Measurements from ENCODE around the gene NME7.

NME7 gene

GRCh38 chr1:169108223-169108622, 259.4 kb downstream of the NME7 start:
- no peaks in the 10 kb centered on the region for H3K9me3 ChIP-seq (ENCODE audit: low read depth, low read length)
- no peak for DNase-seq (ENCODE audit: low read depth, low spot score)
- TF ChIP-seq POLR2AphosphoS5 (IDR thresholded peaks at IDR 0.05; ENCODE audit: borderline replicate concordance, low read depth, low read length) (no peak), FOXP2 (optimal IDR thresholded peaks at IDR 0.05; ENCODE audit: control extremely low read depth, extremely low read length, insufficient read depth) (no peak), EZH2 (IDR thresholded peaks at IDR 0.05) (no peak)
- no peak overlapping the region for H3K4me3 ChIP-seq
- H3K9ac ChIP-seq (ENCODE audit: insufficient read length) = no peak overlapping the region
- no peak overlapping the region for H3K27ac ChIP-seq
- no peaks in the 10 kb centered on the region for H3K36me3 ChIP-seq (ENCODE audit: insufficient read depth, low read length)

- TF ChIP-seq EZH2 (IDR thresholded peaks at IDR 0.05) = no peak
- TF ChIP-seq FOXP2 (optimal IDR thresholded peaks at IDR 0.05; ENCODE audit: control extremely low read depth, extremely low read length, insufficient read depth) = no peak
- no peak for TF ChIP-seq POLR2AphosphoS5 (IDR thresholded peaks at IDR 0.05; ENCODE audit: borderline replicate concordance, low read depth, low read length)
- no peak for DNase-seq (ENCODE audit: low read depth, low spot score)
- Histone ChIP-seq H3K27ac (no peak overlapping the region), H3K4me3 (peak overlapping the region; percentile 88; the same call in 1 of the 2 replicates), H3K36me3 (ENCODE audit: insufficient read depth, low read length) (no peaks in the 10 kb centered on the region), H3K9me3 (ENCODE audit: low read depth, low read length) (no peaks in the 10 kb centered on the region), H3K9ac (ENCODE audit: insufficient read length) (no peak overlapping the region)
Measured at GRCh38 chr1:169107603-169108208, 259.9 kb downstream of the NME7 start.

- DNase-seq (ENCODE audit: low read depth, low spot score) = no peak
- H3K9ac ChIP-seq (ENCODE audit: insufficient read length) = no peak overlapping the region
- TF ChIP-seq EZH2 (IDR thresholded peaks at IDR 0.05) (no peak), FOXP2 (optimal IDR thresholded peaks at IDR 0.05; ENCODE audit: control extremely low read depth, extremely low read length, insufficient read depth) (no peak), POLR2AphosphoS5 (IDR thresholded peaks at IDR 0.05; ENCODE audit: borderline replicate concordance, low read depth, low read length) (no peak)
- H3K36me3 ChIP-seq (ENCODE audit: insufficient read depth, low read length) = no peaks in the 10 kb centered on the region
- H3K27ac ChIP-seq = no peak overlapping the region
- H3K9me3 ChIP-seq (ENCODE audit: low read depth, low read length) = no peaks in the 10 kb centered on the region
- H3K4me3 ChIP-seq = peak overlapping the region; percentile 88
Measured at GRCh38 chr1:169106921-169107602, 260.5 kb downstream of the NME7 start.

- TF ChIP-seq POLR2AphosphoS5 (IDR thresholded peaks at IDR 0.05; ENCODE audit: borderline replicate concordance, low read depth, low read length) = peak; percentile 70; the same call in 1 of the 2 replicates
- no peak for TF ChIP-seq EZH2 (IDR thresholded peaks at IDR 0.05)
- H3K4me3 ChIP-seq = peak within 1 kb of the TSS; percentile 88
- H3K27ac ChIP-seq = no peak within 1 kb of the TSS
- no peaks in the 10 kb centered on the region for H3K9me3 ChIP-seq (ENCODE audit: low read depth, low read length)
- no peak for DNase-seq (ENCODE audit: low read depth, low spot score)
- no peaks in the 10 kb centered on the region for H3K36me3 ChIP-seq (ENCODE audit: insufficient read depth, low read length)
- no peak within 1 kb of the TSS for H3K9ac ChIP-seq (ENCODE audit: insufficient read length)
Measured at GRCh38 chr1:169106095-169106920, 261.3 kb downstream of the NME7 start, which contains the start of gene ATP1B1. TSS of gene ATP1B1 (plus strand) at chr1:169106690. CDS start at chr1:169106830, 140 bp downstream.

GRCh38 chr1:169105434-169106094, 262.0 kb downstream of the NME7 start:
- no peaks in the 10 kb centered on the region for H3K9me3 ChIP-seq (ENCODE audit: low read depth, low read length)

GRCh38 chr1:169105087-169105433, 262.5 kb downstream of the NME7 start:
- DNase-seq (ENCODE audit: low read depth, low spot score) = no peak
- TF ChIP-seq EZH2 (IDR thresholded peaks at IDR 0.05) = no peak
- no peak for TF ChIP-seq FOXP2 (optimal IDR thresholded peaks at IDR 0.05; ENCODE audit: control extremely low read depth, extremely low read length, insufficient read depth)
- no peak for TF ChIP-seq POLR2AphosphoS5 (IDR thresholded peaks at IDR 0.05; ENCODE audit: borderline replicate concordance, low read depth, low read length)
- Histone ChIP-seq H3K27ac (no peak overlapping the region), H3K9me3 (ENCODE audit: low read depth, low read length) (no peaks in the 10 kb centered on the region), H3K9ac (ENCODE audit: insufficient read length) (no peak overlapping the region), H3K36me3 (ENCODE audit: insufficient read depth, low read length) (no peaks in the 10 kb centered on the region), H3K4me3 (no peak overlapping the region)

More at GRCh38 chr1:169105434-169106094, 262.0 kb downstream of the NME7 start:
- Histone ChIP-seq H3K36me3 (ENCODE audit: insufficient read depth, low read length) (no peaks in the 10 kb centered on the region), H3K4me3 (peak overlapping the region; percentile 88), H3K9ac (ENCODE audit: insufficient read length) (no peak overlapping the region), H3K27ac (no peak overlapping the region)
- DNase-seq (ENCODE audit: low read depth, low spot score) = no peak
- TF ChIP-seq FOXP2 (optimal IDR thresholded peaks at IDR 0.05; ENCODE audit: control extremely low read depth, extremely low read length, insufficient read depth) (no peak), EZH2 (IDR thresholded peaks at IDR 0.05) (no peak), POLR2AphosphoS5 (IDR thresholded peaks at IDR 0.05; ENCODE audit: borderline replicate concordance, low read depth, low read length) (no peak)

- Histone ChIP-seq H3K9me3 (ENCODE audit: low read depth, low read length) (no peaks in the 10 kb centered on the region), H3K9ac (ENCODE audit: insufficient read length) (no peak overlapping the region), H3K4me3 (no peak overlapping the region), H3K36me3 (ENCODE audit: insufficient read depth, low read length) (no peaks in the 10 kb centered on the region), H3K27ac (no peak overlapping the region)
- DNase-seq (ENCODE audit: low read depth, low spot score) = no peak
- no peak for TF ChIP-seq EZH2 (IDR thresholded peaks at IDR 0.05)
- TF ChIP-seq FOXP2 (optimal IDR thresholded peaks at IDR 0.05; ENCODE audit: control extremely low read depth, extremely low read length, insufficient read depth) = no peak
- TF ChIP-seq POLR2AphosphoS5 (IDR thresholded peaks at IDR 0.05; ENCODE audit: borderline replicate concordance, low read depth, low read length) = no peak
Measured at GRCh38 chr1:169103480-169103893, 264.1 kb downstream of the NME7 start.

- Histone ChIP-seq H3K9me3 (ENCODE audit: low read depth, low read length) (no peaks in the 10 kb centered on the region), H3K27ac (no peak overlapping the region), H3K4me3 (no peak overlapping the region), H3K9ac (ENCODE audit: insufficient read length) (no peak overlapping the region), H3K36me3 (ENCODE audit: insufficient read depth, low read length) (no peaks in the 10 kb centered on the region)
- no peak for DNase-seq (ENCODE audit: low read depth, low spot score)
- TF ChIP-seq EZH2 (IDR thresholded peaks at IDR 0.05) = no peak
- TF ChIP-seq POLR2AphosphoS5 (IDR thresholded peaks at IDR 0.05; ENCODE audit: borderline replicate concordance, low read depth, low read length) = no peak
- TF ChIP-seq FOXP2 (optimal IDR thresholded peaks at IDR 0.05; ENCODE audit: control extremely low read depth, extremely low read length, insufficient read depth) = no peak
Measured at GRCh38 chr1:169103002-169103401, 264.6 kb downstream of the NME7 start.
